Measurements from ENCODE around the gene NTRK2.

DNA sequence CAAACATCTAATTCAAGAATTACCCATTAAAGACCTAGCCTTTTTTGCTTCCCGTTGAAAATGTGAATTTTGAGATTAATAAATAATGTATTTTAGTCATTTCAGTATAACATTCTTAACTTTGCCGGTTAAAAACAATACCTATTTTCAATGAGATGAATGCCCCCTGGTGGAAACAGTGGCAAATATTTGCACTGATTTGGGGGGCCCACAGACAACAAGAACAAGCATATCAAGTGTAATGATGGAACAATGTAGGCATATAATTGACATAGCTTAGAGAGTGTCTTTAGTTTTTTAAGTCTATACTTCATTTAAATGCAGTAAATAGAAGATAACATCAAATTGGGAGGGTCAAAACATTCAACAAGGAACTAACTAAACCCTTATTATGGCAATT is 111.9 kb downstream of the NTRK2 start:
- TF ChIP-seq TAF1 (IDR thresholded peaks at IDR 0.05; ENCODE audit: borderline replicate concordance, low read depth, low read length) (no peak), POLR2AphosphoS5 (IDR thresholded peaks at IDR 0.05; ENCODE audit: low read depth, low read length) (no peak)

Data from GM12892 (cell line).